HG02588 (cell line): ENCODE measurements around the gene MMD.
"Not testable (repeated sequence)": the region's sequence is repeated elsewhere in the genome, so short reads cannot be mapped to it uniquely, and the experiment has no call there.

ENCODE experiments used
- ATAC-seq: cut with Tn5 transposase; IDR thresholded peaks from one replicate; pipeline ENCODE4 v1.9.1; 2021; ENCODE audit warnings: mild to moderate bottlenecking, moderate library complexity; ENCODE audit not compliant: unreplicated experiment

MMD gene, protein sequence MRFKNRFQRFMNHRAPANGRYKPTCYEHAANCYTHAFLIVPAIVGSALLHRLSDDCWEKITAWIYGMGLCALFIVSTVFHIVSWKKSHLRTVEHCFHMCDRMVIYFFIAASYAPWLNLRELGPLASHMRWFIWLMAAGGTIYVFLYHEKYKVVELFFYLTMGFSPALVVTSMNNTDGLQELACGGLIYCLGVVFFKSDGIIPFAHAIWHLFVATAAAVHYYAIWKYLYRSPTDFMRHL

DNA sequence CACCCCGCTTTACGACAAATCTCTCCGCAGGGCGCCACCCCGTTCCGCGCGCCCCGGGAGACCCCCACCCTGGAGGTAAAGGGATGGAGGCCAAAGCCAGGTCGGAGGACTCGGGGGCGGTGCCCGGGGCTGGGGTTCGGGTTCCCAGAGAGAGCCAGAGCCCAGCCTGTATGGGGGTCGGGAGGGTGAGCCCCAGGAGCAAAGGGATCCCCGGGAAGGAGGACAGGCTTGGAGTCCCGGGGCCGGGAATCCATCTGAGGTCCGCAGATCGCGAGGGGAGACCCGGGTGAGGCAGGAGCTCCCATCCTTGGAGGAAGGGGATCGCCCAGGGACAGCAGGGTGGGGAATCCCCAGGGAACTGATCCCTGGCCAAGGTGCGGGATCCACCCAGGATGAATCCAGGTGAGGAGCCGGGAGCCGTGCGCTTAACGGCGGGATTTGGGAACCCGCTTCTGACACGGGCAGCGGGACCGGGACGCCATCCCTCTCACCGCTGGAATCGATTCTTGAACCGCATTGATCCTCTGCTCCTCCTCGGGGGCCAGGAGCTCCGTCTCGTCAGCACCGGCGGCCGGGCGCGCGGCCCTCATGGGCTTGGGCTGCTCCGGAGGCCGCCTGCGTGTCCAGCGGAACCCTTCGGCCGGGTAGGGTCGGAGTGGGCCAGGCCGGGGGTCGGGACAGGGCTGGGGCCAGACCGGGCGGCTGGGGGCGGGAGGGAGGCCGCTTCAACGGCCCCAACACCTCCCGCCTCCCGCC, at the start of gene MMD:
MMD (minus strand) TSS at position 657 of the 756 bp plus-strand sequence; CDS start at position 517, 140 bp downstream.
- peak; percentile 2 for ATAC-seq

DNA sequence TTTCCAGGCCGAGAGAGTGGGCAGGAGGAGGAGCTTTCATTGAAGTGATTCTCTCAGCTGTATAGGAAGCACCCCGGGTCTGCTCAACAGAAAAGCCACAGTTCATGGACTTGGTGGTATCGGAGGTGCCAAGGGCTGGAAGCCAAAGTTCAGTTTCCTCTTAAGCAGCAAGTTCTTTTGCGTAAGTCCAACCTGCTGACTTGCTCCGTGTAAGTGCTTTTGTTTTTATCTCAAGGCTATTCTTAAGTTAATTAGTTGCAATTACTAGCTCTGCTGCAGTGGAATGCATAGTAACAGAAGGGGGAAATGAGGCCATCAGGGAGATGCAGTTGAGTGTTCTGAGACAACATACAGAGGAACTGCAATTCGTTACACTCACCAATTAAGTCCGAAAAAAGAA, 45.0 kb upstream of the MMD start:
- ATAC-seq = no peak

DNA sequence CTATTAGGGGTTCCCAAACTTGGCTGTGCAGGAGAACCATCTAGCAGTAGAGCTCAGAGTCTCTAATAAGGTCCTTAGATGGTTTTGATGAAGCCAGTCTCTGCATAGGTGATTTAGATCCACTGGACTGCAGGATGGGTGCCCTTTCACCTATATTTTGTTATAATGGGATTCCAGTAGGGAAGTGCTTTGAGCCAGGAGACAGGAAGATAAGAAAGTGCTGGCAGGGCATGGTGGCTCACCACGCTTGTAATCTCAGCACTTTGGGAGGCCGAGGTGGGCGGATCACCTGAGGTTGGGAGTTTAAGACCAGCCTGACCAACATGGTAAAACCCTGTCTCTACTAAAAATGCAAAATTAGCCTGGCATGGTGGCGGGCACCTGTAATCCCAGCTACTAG, 44.1 kb upstream of the MMD start:
- ATAC-seq = not testable (repeated sequence)

DNA sequence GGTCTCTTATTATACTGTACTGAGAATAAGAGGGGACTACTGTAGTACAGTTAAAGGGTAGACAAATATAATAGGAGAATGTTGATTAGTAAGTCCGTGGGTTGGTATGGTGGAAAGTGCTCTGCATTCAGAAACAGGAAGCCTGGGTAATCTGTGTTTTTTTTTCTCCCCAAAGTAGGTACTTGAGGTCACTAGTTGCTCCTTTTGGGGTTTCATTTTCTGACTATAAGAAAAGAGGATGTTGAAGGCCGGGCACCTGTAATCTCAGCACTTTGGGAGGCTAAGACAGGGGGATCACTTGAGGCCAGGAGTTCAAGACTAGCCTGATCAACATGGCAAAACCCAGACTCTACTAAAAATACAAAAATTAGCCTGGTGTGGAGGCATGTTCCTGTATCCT, 42.0 kb upstream of the MMD start:
- peak; percentile 60 for ATAC-seq

DNA sequence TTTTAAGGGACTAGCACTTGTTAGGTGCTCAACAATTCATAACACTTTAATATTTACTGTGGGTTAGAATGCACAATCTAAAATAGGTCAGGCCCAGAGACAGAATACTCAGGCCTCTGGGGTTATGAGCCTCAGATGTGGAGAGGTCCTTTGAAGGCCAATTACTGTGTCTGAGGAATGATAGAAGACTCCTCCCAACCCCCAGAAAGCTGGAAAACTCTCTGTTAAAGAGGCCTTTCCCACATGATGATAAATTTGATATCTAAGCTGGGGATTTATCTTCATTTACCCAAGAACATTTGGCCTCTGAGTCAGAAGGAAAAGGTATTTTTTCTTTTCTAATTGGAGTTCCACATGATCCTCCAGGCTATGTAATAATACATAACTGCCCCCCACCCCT, 41.1 kb upstream of the MMD start:
- ATAC-seq = no peak

DNA sequence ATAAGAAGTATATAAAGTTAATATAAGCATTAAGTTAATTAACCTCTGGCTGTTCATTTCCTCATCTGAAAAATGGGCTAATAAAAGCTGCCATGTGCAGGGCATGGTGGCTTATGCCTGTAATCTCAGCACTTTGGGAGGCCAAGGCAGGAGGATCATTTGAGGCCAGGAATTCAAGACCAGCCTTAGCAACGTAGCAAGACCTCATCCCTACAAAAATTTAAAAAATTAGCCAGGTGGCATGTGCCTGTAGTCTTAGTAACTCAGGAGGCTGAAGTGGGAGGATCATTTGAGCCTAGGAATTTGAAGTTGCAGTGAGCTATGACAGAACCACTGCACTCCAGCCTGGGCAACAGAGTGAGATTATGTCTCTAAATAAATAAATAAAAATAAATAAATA, 40.6 kb upstream of the MMD start:
- ATAC-seq = no peak

DNA sequence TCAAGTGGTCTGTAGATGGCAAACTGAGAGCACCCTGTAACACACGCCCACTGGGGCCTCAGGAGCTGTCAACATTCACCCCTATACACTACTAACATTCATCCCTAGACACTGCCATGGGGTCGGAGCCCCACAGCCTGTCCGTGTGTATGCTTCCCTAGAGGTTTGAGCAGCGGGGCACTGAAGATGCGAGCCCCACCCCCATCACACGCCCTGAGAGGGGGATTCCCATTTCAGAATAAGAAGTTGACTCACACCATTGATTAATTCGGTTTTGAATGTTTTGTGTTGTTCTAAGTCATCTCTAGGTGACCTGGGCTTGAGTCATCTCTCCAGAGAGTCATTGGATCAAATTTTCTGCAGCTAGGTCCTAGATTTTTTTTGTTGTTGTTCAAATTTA, 37.3 kb upstream of the MMD start:
- no peak for ATAC-seq

DNA sequence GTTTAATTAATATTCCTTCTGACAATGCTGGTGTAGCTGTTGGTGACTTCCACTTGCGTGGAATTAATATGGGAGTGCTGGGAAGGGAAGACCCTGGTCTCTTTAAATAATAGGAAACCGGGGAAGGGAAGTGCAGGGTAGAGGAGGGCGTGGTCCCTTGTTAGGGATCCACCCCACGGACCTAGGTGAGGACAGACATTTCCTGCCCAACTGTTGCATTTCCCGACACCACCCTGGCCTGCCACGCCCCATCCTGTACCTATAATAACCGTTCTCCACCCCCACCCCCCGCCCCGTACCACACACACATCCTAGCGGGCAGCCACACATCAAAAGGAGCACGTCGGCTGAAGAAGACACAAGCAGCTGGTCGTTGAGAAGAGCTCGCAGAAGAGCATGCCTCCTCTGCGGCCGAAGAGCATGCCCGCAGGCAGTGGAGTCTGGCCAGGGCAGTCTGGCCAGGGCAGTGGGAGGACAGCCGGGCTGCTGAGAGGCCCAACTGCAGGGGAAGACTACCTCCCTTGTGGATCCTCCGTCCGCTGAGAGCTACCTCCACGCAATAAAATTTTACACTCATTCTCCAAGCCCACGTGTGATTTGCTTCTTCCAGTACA, 36.8 kb upstream of the MMD start:
- no peak for ATAC-seq

DNA sequence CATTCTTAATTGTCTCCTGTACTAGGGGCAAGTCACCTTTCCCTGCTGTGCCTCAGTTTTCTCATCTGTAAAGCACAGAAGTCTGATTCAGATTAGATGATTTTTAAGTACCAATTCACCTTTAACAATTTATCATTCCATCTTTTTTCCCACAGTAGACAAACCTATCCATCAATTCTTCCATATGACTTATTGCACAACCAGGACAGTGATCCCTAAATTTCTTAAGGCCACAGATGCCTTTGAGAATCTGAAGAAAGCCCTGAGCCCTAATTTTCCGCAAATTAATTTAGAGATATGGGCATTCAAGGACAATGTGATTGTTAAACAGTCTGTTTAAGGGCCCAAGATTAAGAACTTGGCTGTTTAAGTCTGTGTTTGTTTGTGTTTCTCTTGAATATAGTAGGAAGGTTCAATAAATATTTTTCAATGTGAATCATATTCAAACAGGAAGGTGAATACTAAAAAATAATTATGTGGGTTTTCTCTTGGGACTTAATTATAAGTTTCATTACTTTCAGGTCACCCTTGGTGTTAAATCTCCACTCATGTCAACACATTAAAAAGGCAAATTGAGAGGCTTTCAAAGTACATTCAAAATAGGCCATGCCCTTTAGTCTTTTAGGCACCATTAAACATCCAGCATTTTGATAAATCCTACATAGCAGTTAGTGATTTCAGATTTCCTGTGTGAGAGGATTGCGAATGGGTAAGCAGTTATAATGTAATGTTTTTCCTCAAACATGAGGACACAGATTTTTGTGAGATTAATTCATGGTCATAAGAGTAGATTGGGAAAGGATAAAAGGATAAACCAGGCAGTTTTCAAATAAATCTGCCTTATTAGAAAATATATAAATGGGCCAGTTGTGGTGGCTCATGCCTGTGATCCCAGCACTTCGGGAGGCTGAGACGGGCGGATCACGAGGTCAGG, 34.9 kb upstream of the MMD start:
- ATAC-seq = no peak

DNA sequence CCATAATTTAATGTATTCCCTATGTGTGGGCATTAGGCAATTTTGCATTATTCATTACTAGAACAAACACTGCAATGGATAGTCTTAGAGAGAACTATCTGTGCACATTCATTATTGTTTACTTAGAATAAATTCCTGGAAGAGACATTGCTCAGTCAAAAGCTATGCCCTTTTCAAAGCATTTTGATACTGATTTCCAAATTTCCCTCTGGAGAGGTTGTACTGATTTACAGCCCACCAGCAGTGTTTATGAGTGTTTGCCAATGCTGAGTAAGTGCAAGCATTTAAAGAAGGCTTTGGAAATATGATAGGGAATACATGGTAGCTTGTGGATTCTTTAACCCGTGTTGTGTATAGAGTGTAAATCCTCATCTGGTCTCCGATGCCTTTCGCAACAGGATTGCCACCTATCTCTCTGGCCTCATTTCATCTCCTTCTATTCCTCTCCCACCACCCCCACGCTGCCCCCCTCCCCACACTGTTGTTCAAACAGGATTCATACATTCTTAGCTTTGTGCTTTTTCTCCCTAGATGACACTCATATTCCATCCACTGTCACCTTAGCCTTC, 33.4 kb upstream of the MMD start:
- ATAC-seq = no peak

DNA sequence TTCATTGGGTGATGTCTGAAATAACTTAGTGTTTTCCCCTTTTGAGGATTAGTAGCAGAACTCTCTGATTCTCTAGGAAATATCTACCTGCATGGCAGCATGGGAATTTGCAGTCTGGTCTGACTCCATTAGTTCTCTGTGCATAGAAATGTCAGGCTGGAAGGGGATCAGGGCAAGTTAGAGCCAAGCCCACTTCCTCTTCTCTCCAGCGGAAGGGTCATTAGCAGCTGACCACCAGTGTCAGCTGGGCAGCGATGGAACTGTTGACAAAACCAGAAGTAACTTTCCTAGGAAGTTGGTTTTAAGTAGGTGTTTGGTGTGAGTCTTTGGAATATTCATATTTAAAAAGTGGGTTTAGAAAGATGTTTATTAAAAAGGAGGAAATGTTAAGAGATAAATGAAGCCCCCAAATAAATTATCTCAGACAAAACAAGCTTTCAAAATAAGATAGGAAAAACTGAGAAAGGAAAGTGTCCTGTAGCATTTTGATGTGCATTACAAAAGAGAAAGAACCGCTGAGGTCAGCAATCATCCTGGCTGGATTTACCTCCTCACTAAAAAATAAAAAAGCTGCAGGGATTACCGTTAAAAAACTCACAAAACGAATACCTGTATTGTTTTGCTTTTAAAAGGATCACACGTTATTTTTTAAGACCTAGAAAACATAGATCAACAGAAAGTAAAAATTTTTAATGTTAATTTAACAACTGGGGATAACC, 32.4 kb upstream of the MMD start:
- ATAC-seq = no peak

DNA sequence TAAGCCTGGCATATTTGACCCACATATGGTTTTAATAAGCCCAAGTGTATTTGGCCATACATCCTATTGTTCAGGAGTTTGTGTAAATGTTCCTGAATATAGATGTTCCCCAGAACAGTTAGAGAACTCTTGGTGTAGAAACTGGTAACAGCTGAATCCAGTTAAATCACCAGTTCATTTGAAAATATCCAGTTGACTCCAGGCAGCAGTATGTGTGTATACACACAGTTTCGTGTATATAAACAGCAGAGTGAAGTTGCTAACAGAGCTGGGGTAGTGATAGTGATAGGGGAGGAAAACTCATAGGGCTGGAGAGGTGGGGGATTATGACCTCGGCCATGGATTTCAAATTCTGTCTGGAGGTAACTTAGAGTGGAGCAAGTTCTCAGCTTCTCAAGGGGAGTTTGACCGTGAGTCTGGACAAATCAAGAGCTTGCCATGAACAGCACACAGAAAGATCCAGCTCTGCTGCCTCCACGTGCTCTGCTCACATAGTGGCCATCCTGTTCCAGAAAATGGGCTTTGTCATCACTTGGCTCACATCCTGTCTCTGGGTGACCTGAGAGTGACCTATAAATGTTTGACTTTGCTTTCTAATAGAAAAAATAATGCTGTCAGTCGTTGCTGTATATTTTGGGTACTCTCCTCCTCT, 30.6 kb upstream of the MMD start:
- ATAC-seq = no peak

DNA sequence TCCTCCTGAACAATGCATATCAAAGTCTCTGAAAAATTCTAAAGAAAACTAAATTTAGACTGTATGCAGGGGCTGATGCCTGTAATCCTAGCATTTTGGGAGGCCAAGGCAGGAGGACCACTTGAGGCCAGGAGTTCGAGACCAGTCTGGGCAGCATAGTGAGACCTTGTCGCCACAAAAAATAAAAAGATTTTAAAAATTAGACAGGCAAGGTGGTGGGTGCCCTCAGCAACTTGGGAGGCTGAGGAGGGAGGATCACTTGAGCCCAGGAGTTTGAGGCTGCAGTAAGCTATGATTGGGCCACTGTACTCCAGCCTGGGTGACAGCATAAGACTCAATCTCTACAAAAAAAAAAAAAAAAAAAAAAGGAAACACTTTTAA, 30.1 kb upstream of the MMD start:
- no peak for ATAC-seq

DNA sequence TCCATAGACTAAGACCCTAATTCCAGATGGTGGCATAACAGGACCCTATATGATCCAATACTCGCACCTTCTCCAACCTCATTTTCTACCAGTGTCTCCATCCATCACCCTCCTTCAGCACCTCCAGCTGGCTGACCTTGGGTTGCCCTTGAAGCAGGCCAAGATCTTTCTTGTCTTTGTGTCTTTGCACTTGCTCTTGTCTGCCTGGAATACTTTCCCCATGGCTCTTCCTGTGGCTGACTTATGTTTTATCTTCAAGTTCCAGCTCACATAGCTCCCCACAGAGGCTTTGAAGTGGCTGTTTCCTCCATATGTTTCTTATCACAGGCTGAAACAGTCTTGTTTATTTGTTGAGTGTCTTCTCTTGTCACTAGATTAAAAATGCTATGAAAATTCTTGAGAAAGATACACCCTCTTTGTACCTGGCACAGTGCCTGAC, 29.6 kb upstream of the MMD start:
- ATAC-seq = no peak

DNA sequence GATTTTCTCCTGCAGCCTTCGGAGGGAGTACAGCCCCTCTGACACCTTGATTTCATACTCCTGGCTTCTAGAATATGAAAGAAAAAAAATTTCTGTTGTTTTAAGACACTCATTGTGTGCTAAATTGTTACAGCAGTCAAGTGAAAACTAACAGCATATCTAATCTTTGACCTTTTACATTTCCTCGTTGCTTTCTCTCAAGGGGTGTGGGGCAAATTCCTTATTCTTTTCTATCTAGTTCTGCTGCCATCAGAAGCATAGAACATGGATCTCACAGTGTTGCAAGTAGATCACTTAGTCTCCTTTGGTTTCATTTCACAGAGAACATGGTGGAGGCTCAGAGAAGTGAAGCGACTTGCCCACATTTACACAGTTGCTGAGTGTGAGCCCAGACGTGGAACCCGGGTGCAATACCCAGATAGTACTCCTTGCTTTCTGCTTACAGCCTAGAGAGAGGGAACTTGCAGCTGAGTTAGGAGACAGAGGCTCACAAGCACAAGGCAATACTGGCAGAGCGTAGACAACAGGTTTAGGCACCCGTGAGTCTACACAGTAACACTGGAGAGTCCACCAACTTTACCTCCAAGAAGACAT, 28.7 kb upstream of the MMD start:
- no peak for ATAC-seq

DNA sequence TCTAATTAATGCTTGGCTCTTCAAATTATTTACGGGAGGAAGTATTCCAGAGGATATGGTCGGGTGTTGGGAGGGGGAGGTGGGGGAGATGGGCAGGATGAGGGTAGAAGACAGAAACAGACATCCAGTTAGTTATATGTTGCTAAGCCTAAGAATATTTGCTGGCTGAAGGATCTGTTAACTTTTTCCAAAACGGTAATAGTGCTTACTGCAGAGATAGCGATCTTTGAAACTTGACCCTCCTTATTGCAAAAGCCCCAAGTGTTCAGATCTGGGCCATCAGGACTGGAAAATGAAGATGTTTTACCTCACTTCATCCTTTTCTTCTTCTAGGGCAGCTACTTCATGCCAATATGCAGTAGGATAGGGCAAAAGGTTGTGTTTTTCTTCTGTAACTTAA, 27.0 kb upstream of the MMD start:
- no peak for ATAC-seq

DNA sequence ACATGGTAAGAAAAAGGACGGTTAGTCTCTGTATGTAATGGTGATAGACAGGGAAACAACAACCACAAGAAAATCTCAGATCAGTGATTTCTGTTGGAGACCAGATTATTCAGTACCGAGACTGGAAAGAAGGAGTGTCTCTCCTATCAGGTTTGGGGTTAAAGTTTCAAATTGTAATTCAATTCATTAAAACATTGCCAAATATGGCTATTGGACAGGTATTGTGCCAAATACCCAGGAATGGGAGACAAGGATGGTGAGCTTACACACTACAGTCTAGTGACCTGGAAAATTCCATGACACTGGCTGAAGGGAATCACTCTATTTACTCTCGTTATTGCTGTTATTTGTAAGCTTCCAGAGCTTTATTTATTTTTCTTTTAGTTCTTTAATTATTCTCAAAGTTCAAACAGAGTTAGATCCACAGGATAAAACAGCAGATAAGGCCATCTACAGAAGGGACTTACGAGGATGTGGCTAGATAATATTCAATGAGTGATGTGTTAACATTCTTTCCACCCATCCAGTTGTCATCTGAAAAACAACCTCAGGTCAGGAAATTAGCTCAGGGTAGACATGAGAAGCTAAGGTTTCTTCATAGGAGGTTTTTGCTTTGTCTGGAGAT, 25.1 kb upstream of the MMD start:
- no peak for ATAC-seq

DNA sequence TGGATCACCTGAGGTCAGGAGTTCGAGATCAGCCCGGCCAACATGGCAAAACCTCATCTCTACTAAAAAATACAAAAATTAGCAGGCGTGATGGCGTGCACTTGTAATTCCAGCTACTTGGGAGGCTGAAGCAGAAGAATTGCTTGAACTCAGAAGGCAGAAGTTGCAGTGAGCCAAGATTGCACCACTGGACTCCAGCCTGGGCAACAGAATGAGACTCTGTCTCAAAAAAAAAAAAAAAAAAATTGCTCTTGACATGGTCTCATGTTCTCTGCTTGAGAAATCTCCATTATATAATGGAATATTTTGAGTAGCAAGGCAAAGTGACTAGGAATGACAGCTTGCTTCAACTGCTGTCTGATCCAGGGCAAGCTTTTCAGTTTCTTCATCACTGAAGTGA, 24.4 kb upstream of the MMD start:
- not testable (repeated sequence) for ATAC-seq
